ENCODE data around the gene ANO4. TPM values are rescaled to one million over a fixed set of nuclear protein-coding genes. Genes with fewer than 3 reads are reported as not detected.

Gene ANO4
- total and polyA plus RNA-seq, 2 donors (not counting 1 experiment from before 2014, with no cell fraction given), result not detected

GRCh38 chr12:100959481-100959880 is 164.9 kb downstream of the ANO4 start:
- no peak overlapping the region for H3K27ac Mint-ChIP-seq
- H3K4me1 ChIP-seq (ENCODE audit: control insufficient read depth in 2 of 2, insufficient read depth in 2 of 2, low read length in 2 of 2), result no peaks in the 10 kb centered on the region

GRCh38 chr12:100962086-100962712 is 167.6 kb downstream of the ANO4 start:
- no peak overlapping the region for H3K9ac ChIP-seq (ENCODE audit: low read length)
- H3K36me3 ChIP-seq (replicated peaks in 1 of 2; ENCODE audit: control extremely low read depth in 1 of 2, control insufficient read depth in 1 of 2, extremely low read depth in 1 of 2, insufficient read depth in 2 of 2, low read length in 1 of 2), result no peaks in the 10 kb centered on the region
- CTCF ChIA-PET, result no interaction called here
- DNase-seq, result no peak
- no peaks in the 10 kb centered on the region for H3K4me1 Mint-ChIP-seq
- H3K79me2 ChIP-seq (ENCODE audit: control insufficient read depth, insufficient read depth, low read length), result no peaks in the 10 kb centered on the region
- H3K9me3 Mint-ChIP-seq (ENCODE audit: insufficient read depth), result no peaks in the 10 kb centered on the region
- no peaks in the 10 kb centered on the region for H3K27me3 ChIP-seq (replicated peaks in 1 of 4; ENCODE audit: control extremely low read depth in 1 of 4, control insufficient read depth in 3 of 4, insufficient read depth in 4 of 4, low read length in 3 of 4)
- no peak overlapping the region for H3K4me3 Mint-ChIP-seq
- H3K27ac Mint-ChIP-seq, result no peak overlapping the region
- WGBS (ENCODE audit: insufficient coverage), result 100% methylated on average over 4 of the region's 5 CpGs
- no peak overlapping the region for H3K4me3 ChIP-seq (ENCODE audit: control extremely low read depth in 1 of 5, extremely low read depth in 1 of 5, insufficient read depth in 1 of 5, low read depth in 2 of 5, low read length in 4 of 5)
- H3K27ac ChIP-seq (ENCODE audit: low read length in 2 of 2), result no peak overlapping the region
- peaks cover 6% of the 10 kb centered on the region for H3K27me3 Mint-ChIP-seq
- POLR2A ChIA-PET, result no interaction called here
- no peak for TF ChIP-seq EZH2 (IDR thresholded peaks at IDR 0.05; ENCODE audit: borderline replicate concordance, insufficient read depth, low read depth, low read length, poor library complexity, severe bottlenecking)
- no peak for ATAC-seq (ENCODE audit: low read depth)
- H2AFZ ChIP-seq (ENCODE audit: insufficient read depth, low read depth, low read length, poor library complexity, severe bottlenecking), result no peak overlapping the region
- no peaks in the 10 kb centered on the region for H4K20me1 ChIP-seq (ENCODE audit: control insufficient read depth, insufficient read depth, low read length, poor library complexity, severe bottlenecking)
- intact Hi-C loops (cut with micrococcal nuclease), result no loop called here
- H3K9me3 ChIP-seq (ENCODE audit: control extremely low read depth in 1 of 3, control insufficient read depth in 2 of 3, insufficient read depth in 1 of 3, low read length in 2 of 3), result no peaks in the 10 kb centered on the region
- H3K4me2 ChIP-seq (replicated peaks; ENCODE audit: low read depth, low read length, poor library complexity, severe bottlenecking), result no peak overlapping the region
- no peaks in the 10 kb centered on the region for H3K4me1 ChIP-seq (ENCODE audit: control insufficient read depth in 2 of 2, insufficient read depth in 2 of 2, low read length in 2 of 2)

More at GRCh38 chr12:100959481-100959880, 164.9 kb downstream of the ANO4 start:
- Histone ChIP-seq H3K79me2 (ENCODE audit: control insufficient read depth, insufficient read depth, low read length) (no peaks in the 10 kb centered on the region), H3K9ac (ENCODE audit: low read length) (no peak overlapping the region), H3K36me3 (replicated peaks in 1 of 2; ENCODE audit: control extremely low read depth in 1 of 2, control insufficient read depth in 1 of 2, extremely low read depth in 1 of 2, insufficient read depth in 2 of 2, low read length in 1 of 2) (no peaks in the 10 kb centered on the region), H3K4me3 (ENCODE audit: control extremely low read depth in 1 of 5, extremely low read depth in 1 of 5, insufficient read depth in 1 of 5, low read depth in 2 of 5, low read length in 4 of 5) (no peak overlapping the region), H3K27ac (ENCODE audit: low read length in 2 of 2) (no peak overlapping the region), H4K20me1 (ENCODE audit: control insufficient read depth, insufficient read depth, low read length, poor library complexity, severe bottlenecking) (no peaks in the 10 kb centered on the region), H3K27me3 (replicated peaks in 1 of 4; ENCODE audit: control extremely low read depth in 1 of 4, control insufficient read depth in 3 of 4, insufficient read depth in 4 of 4, low read length in 3 of 4) (no peaks in the 10 kb centered on the region), H3K9me3 (ENCODE audit: control extremely low read depth in 1 of 3, control insufficient read depth in 2 of 3, insufficient read depth in 1 of 3, low read length in 2 of 3) (no peaks in the 10 kb centered on the region), H2AFZ (ENCODE audit: insufficient read depth, low read depth, low read length, poor library complexity, severe bottlenecking) (no peak overlapping the region), H3K4me2 (replicated peaks; ENCODE audit: low read depth, low read length, poor library complexity, severe bottlenecking) (no peak overlapping the region)
- intact Hi-C loops (cut with micrococcal nuclease), result no loop called here
- TF ChIP-seq CTCF (IDR thresholded peaks at IDR 0.05), result no peak
- no peak for TF ChIP-seq EZH2 (IDR thresholded peaks at IDR 0.05; ENCODE audit: borderline replicate concordance, insufficient read depth, low read depth, low read length, poor library complexity, severe bottlenecking)
- Mint-ChIP-seq H3K9me3 (ENCODE audit: insufficient read depth) (no peaks in the 10 kb centered on the region), H3K4me1 (no peaks in the 10 kb centered on the region), H3K4me3 (no peak overlapping the region), H3K27me3 (no peaks in the 10 kb centered on the region)
- 25% methylated on average over 1 of the region's 1 CpG for WGBS (ENCODE audit: insufficient coverage)
- ChIA-PET CTCF (no interaction called here), POLR2A (no interaction called here)
- DNase-seq (no peak), ATAC-seq (ENCODE audit: low read depth) (no peak)

Measured in B cell (primary cell).